Uterus (tissue), 2 donors: ENCODE results near the gene FPR2.

Experiments used
- CTCF ChIP-seq, 4 experiments: fragments of 200-600 bp in 2 of 4; fragments of 450-650 bp in 2 of 4; sonication (generic) in 2 of 4; IDR thresholded peaks; one replicate each; pipeline ENCODE4 v1.5.1; 2016 to 2019; ENCODE audit warnings: antibody characterized with exemption in 4 of 4, mild to moderate bottlenecking in 2 of 4, moderate library complexity in 1 of 4
- POLR2A ChIP-seq, 2 donors: fragments of 450-650 bp; IDR thresholded peaks; one replicate each; pipeline ENCODE4 v1.6.1; 2016; ENCODE audit warnings: antibody characterized with exemption in 2 of 2, mild to moderate bottlenecking in 1 of 2, moderate library complexity in 1 of 2

DNA sequence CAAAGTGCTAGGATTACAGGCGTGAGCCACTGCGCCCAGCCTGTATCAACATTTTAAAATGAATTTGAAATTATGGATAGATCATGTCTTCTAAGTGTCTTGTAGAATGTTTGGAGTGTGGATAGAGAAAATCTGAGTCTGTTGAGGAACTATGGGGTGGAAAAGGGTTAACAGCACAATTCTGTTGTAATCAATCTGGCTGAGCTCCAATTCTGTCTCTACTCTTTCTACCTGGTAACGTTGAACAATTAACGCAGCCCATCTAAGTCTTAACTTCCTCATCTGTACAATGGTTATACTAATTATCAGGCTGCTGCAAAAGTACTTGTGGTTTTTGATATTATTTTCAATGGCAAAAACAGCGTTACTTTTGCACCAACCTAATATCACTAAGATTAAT, 4.1 kb downstream of the FPR2 start:
- TF ChIP-seq CTCF (IDR thresholded peaks at IDR 0.05) (no peak), POLR2A (IDR thresholded peaks at IDR 0.05) (no peak)
